Measurements from ENCODE around the gene CUX1.

Gene CUX1

GRCh38 chr7:101854084-101854865 lies 36.8 kb downstream of the CUX1 start:
- ChIA-PET CTCF (no interaction called here), POLR2A (no interaction called here)
- H3K27ac ChIP-seq (ENCODE audit: extremely low read depth, low read depth, low read length), result no peak overlapping the region

GRCh38 chr7:101856473-101857357 lies 39.3 kb downstream of the CUX1 start:
- Histone ChIP-seq H3K4me3 (ENCODE audit: low read depth, low read length) (peak overlapping the region; percentile 13), H3K9me3 (ENCODE audit: control insufficient read depth, insufficient read depth, low read depth, low read length) (no peaks in the 10 kb centered on the region), H3K27ac (ENCODE audit: extremely low read depth, low read depth, low read length) (peak overlapping the region; percentile 39), H3K4me1 (ENCODE audit: control insufficient read depth, insufficient read depth, low read length) (peaks cover 2% of the 10 kb centered on the region; the same call in 1 of the 2 replicates), H3K36me3 (ENCODE audit: control insufficient read depth in 2 of 2, insufficient read depth in 1 of 2, low read length in 2 of 2) (no peaks in the 10 kb centered on the region)
- CTCF ChIA-PET, result interaction anchor here (0.5 to 1.4 kb wide), 8 partner anchors 9 to 190 kb away, joined by 3 to 5 read pairs (median 3); no protein-coding TSS in a partner anchor
- POLR2A ChIA-PET, result no interaction called here
- TF ChIP-seq SP2 (tag by site-specific recombination; IDR thresholded peaks at IDR 0.05) (peak; percentile 86), ZNF768 (tag by site-specific recombination; IDR thresholded peaks at IDR 0.05) (peak; percentile 88; the same call in 1 of the 2 replicates), SETDB1 (IDR thresholded peaks at IDR 0.05; ENCODE audit: insufficient read length, low read length) (no peak), ZBTB17 (tag by site-specific recombination; IDR thresholded peaks at IDR 0.05) (peak; percentile 95), ZNF354C (tag by site-specific recombination; IDR thresholded peaks at IDR 0.05; ENCODE audit: borderline replicate concordance, low read depth) (no peak), ZNF704 (tag by site-specific recombination; IDR thresholded peaks at IDR 0.05) (no peak), ZNF37A (tag by site-specific recombination; IDR thresholded peaks at IDR 0.05) (no peak), ZNF350 (tag by site-specific recombination; IDR thresholded peaks at IDR 0.05) (no peak), HOXC10 (CRISPR knock-in tag; IDR thresholded peaks at IDR 0.05) (no peak), ZNF133 (tag by site-specific recombination; IDR thresholded peaks at IDR 0.05) (no peak), ZNF391 (tag by site-specific recombination; IDR thresholded peaks at IDR 0.05; ENCODE audit: borderline replicate concordance, low read depth) (peak; percentile 59; the same call in 1 of the 2 replicates), ZBTB21 (tag by site-specific recombination; IDR thresholded peaks at IDR 0.05) (peak; percentile 86), GLIS1 (tag by site-specific recombination; IDR thresholded peaks at IDR 0.05) (peak; percentile 87), TRIM28 (IDR thresholded peaks at IDR 0.05; ENCODE audit: borderline replicate concordance, low read length) (peak; percentile 20; the same call in 1 of the 2 replicates), PRDM1 (tag by site-specific recombination; IDR thresholded peaks at IDR 0.05) (peak; percentile 95), ZNF121 (tag by site-specific recombination; IDR thresholded peaks at IDR 0.05) (peak; percentile 91), ZNF324 (tag by site-specific recombination; IDR thresholded peaks at IDR 0.05) (peak; percentile 45; the same call in 1 of the 2 replicates), ZBTB1 (tag by site-specific recombination; IDR thresholded peaks at IDR 0.05) (no peak), ZNF202 (tag by site-specific recombination; IDR thresholded peaks at IDR 0.05; ENCODE audit: borderline replicate concordance) (no peak), PBX3 (CRISPR knock-in tag; IDR thresholded peaks at IDR 0.05) (no peak), ZNF791 (tag by site-specific recombination; IDR thresholded peaks at IDR 0.05) (no peak)

More at GRCh38 chr7:101854084-101854865, 36.8 kb downstream of the CUX1 start:
- H3K9me3 ChIP-seq (ENCODE audit: control insufficient read depth, insufficient read depth, low read depth, low read length), result no peaks in the 10 kb centered on the region
- no peaks in the 10 kb centered on the region for H3K36me3 ChIP-seq (ENCODE audit: control insufficient read depth in 2 of 2, insufficient read depth in 1 of 2, low read length in 2 of 2)
- no peak overlapping the region for H3K4me3 ChIP-seq (ENCODE audit: low read depth, low read length)
- peaks cover 2% of the 10 kb centered on the region; the same call in 1 of the 2 replicates for H3K4me1 ChIP-seq (ENCODE audit: control insufficient read depth, insufficient read depth, low read length)
- TF ChIP-seq ZNF391 (tag by site-specific recombination; IDR thresholded peaks at IDR 0.05; ENCODE audit: borderline replicate concordance, low read depth), result no peak
- no peak for TF ChIP-seq ZNF777 (tag by site-specific recombination; IDR thresholded peaks at IDR 0.05; ENCODE audit: borderline replicate concordance)
- peak; percentile 54; the same call in 1 of the 2 replicates for TF ChIP-seq PRDM10 (tag by site-specific recombination; IDR thresholded peaks at IDR 0.05)
- no peak for TF ChIP-seq HOXA7 (CRISPR knock-in tag; IDR thresholded peaks at IDR 0.05; ENCODE audit: borderline replicate concordance)
